ENCODE data around the gene FCHSD2.

- TF ChIP-seq TAF1 (IDR thresholded peaks at IDR 0.05; ENCODE audit: borderline replicate concordance, low read depth, low read length): no peak
- no peak for TF ChIP-seq POLR2A (IDR thresholded peaks at IDR 0.05; ENCODE audit: low read depth, low read length)
Measured at GRCh38 chr11:72981080-72981479, 161.0 kb downstream of the FCHSD2 start.

Data from GM12892 (cell line).